GM12878 (cell line): ENCODE results near the gene GALNT17. TPM values are rescaled to one million over a fixed set of nuclear protein-coding genes. Genes with fewer than 3 reads are reported as not detected.

Experiments
- ATAC-seq: fragments of 200-7000 bp; cut with Tn5 transposase; 3 replicates; pipeline ENCODE4 v1.9.1; 2020; ENCODE audit warnings: mild to moderate bottlenecking, moderate library complexity
- BruUV-seq: library from RNA; stranded (reverse); fragments of 400-500 nt; replicated peaks from 2 replicates; lab custom pipeline; 2021; lab: Mats Ljungman, UMichigan
- CTCF ChIA-PET: fragments of 300-600 bp; sonication (Branson Sonifier 250); formaldehyde crosslinking; extraction: SDS; loops from one replicate; lab custom pipeline; 2021; ENCODE audit warnings: inconsistent platforms; lab: Yijun Ruan, JAX
- POLR2A ChIA-PET: fragments of 350-600 bp; formaldehyde crosslinking; extraction: SDS; loops from one replicate; lab custom pipeline; 2021; ENCODE audit warnings: inconsistent platforms; lab: Charles Lee
- RAD21 ChIA-PET: fragments of 300-600 bp; sonication (Branson Sonifier 250); formaldehyde crosslinking; loops from one replicate; lab custom pipeline; 2023; ENCODE audit warnings: antibody characterized with exemption; ENCODE audit not compliant: unreplicated experiment; lab: Charles Lee
- SMC1A ChIA-PET: fragments of 300-600 bp; sonication (Branson Sonifier 250); formaldehyde crosslinking; loops from one replicate; lab custom pipeline; 2023; ENCODE audit not compliant: unreplicated experiment, uncharacterized antibody; lab: Charles Lee
- DNase-seq: peaks from one replicate; pipeline ENCODE4 v3.0.0-alpha.2; 2011; ENCODE audit warnings: low read depth, low spot score
- FAIRE-seq: peaks from 3 replicates; lab custom pipeline; 2011; peaks lifted over from hg19 to GRCh38; lab: Jason Lieb, UNC
- H2AFZ ChIP-seq: 2 replicates; pipeline ENCODE4 v1.6.0; 2011; ENCODE audit warnings: low read depth, low read length, control low read depth; ENCODE audit not compliant: control insufficient read depth
- H3K27ac ChIP-seq: 2 replicates; pipeline ENCODE4 v1.5.1; 2011; ENCODE audit warnings: control low read depth; ENCODE audit not compliant: control insufficient read depth, insufficient read depth
- H3K27me3 ChIP-seq, 2 experiments: replicated peaks in 1 of 2; 2 replicates each; pipeline versions ENCODE4 v1.6.0 to v1.6.1; 2011; ENCODE audit warnings: low read length in 1 of 2; ENCODE audit not compliant: control insufficient read depth in 2 of 2, insufficient read depth in 2 of 2
- H3K36me3 ChIP-seq, 2 experiments: 2 replicates each; pipeline ENCODE4 v1.5.1; 2011; ENCODE audit warnings: low read length in 1 of 2; ENCODE audit not compliant: control insufficient read depth in 2 of 2, insufficient read depth in 2 of 2
- H3K4me1 ChIP-seq: 2 replicates; pipeline ENCODE4 v1.6.1; 2011; ENCODE audit warnings: mild to moderate bottlenecking, low read length, moderate library complexity, mixed read lengths; ENCODE audit not compliant: control insufficient read depth, insufficient read depth
- H3K4me2 ChIP-seq: 2 replicates; pipeline ENCODE4 v1.6.0; 2011; ENCODE audit warnings: control low read depth; ENCODE audit not compliant: control insufficient read depth, insufficient read depth
- H3K4me3 ChIP-seq: fragments of 200-600 bp; sonication (generic); 2 replicates; pipeline ENCODE4 v1.5.1; 2016
- H3K79me2 ChIP-seq: 2 replicates; pipeline ENCODE4 v1.6.0; 2011; ENCODE audit warnings: low read length; ENCODE audit not compliant: control insufficient read depth, insufficient read depth
- H3K9ac ChIP-seq: 2 replicates; pipeline ENCODE4 v1.8.0; 2011; ENCODE audit warnings: low read length, control low read depth, mixed read lengths; ENCODE audit not compliant: control insufficient read depth, insufficient read depth
- H3K9me3 ChIP-seq: replicated peaks from 3 replicates; pipeline ENCODE4 v1.5.1; 2011; ENCODE audit warnings: mild to moderate bottlenecking, low read length; ENCODE audit not compliant: control insufficient read depth, insufficient read depth
- H4K20me1 ChIP-seq: 2 replicates; pipeline ENCODE4 v1.6.0; 2011; ENCODE audit not compliant: control insufficient read depth, insufficient read depth
- ETV6 ChIP-seq, 2 experiments: fragments of 450-650 bp in 1 of 2; IDR thresholded peaks in 1 of 2; conservative IDR thresholded peaks in 1 of 2; 2 replicates each; pipeline ENCODE4 v1.6.1; 2014; ENCODE audit warnings: antibody characterized with exemption in 1 of 2, borderline replicate concordance in 1 of 2, low read depth in 1 of 2, mild to moderate bottlenecking in 1 of 2, moderate library complexity in 1 of 2
- GABPA ChIP-seq: IDR thresholded peaks from 2 replicates; pipeline ENCODE4 v1.6.1; 2014; ENCODE audit warnings: antibody characterized with exemption, low read depth, mild to moderate bottlenecking, inconsistent platforms
- IKZF2 ChIP-seq, 2 experiments: fragments of 450-650 bp; IDR thresholded peaks; 2 replicates each; pipeline ENCODE4 v1.6.1; 2017; ENCODE audit warnings: mild to moderate bottlenecking in 2 of 2, moderate library complexity in 2 of 2
- KAT2A ChIP-seq: conservative IDR thresholded peaks from 2 replicates; pipeline ENCODE4 v1.6.1; 2011; ENCODE audit warnings: low read depth, low read length; ENCODE audit not compliant: control insufficient read depth
- MYC ChIP-seq: IDR thresholded peaks from 2 replicates; pipeline ENCODE4 v1.6.1; 2011; ENCODE audit warnings: mild to moderate bottlenecking, low read length, moderate library complexity, inconsistent platforms; ENCODE audit not compliant: insufficient read depth, insufficient replicate concordance, insufficient read length, severe bottlenecking
- NBN ChIP-seq: fragments of 450-650 bp; IDR thresholded peaks from 2 replicates; pipeline ENCODE4 v1.6.1; 2016
- NR2F1 ChIP-seq: fragments of 450-650 bp; conservative IDR thresholded peaks from 2 replicates; pipeline ENCODE4 v1.6.1; 2017; ENCODE audit warnings: mild to moderate bottlenecking
- PAX5 ChIP-seq: IDR thresholded peaks from 2 replicates; pipeline ENCODE4 v1.6.1; 2011; ENCODE audit warnings: low read depth, low read length, borderline replicate concordance
- PML ChIP-seq: IDR thresholded peaks from 2 replicates; pipeline ENCODE4 v1.6.1; 2012; ENCODE audit warnings: low read length, inconsistent platforms
- SUPT20H ChIP-seq: IDR thresholded peaks from 2 replicates; pipeline ENCODE4 v1.6.1; 2011; ENCODE audit warnings: low read depth, mild to moderate bottlenecking, low read length, moderate library complexity, borderline replicate concordance; ENCODE audit not compliant: control insufficient read depth
- WGBS: methylation state at CpG from one replicate; pipeline ENCODE4 v1.1.6; 2016; ENCODE audit warnings: low lambda C conversion rate; ENCODE audit not compliant: insufficient replicate concordance, insufficient coverage; ENCODE audit errors: missing lambda C conversion rate; 5-methylcytosine and 5-hydroxymethylcytosine counted together
- in situ Hi-C: fragments of 300-500 bp; cut with MboI; formaldehyde crosslinking; loops from 9 replicates; pipeline ENCODE4 v1.14.3; 2018; ENCODE audit warnings: mixed read lengths
- intact Hi-C: fragments of 100-400 bp; cut with micrococcal nuclease; formaldehyde crosslinking; loops from one replicate; pipeline ENCODE4 v1.14.2; 2022; ENCODE audit not compliant: unreplicated experiment
- polyA plus RNA-seq, 11 experiments: library from polyadenylated mRNA; depleted of rRNA in 4 of 11; unstranded in 6 of 11; stranded (reverse) in 5 of 11; fragments of >200 nt; fragmentation: Nextera tagmentation in 4 of 11; fragmentation: Illumina TruSeq in 1 of 11; extraction: Ambion mirVana in 4 of 11; extraction: Trizol in 1 of 11; gene quantifications; 1 replicate in 1 of 11; 2 replicates in 10 of 11; pipeline versions ENCODE4 v1.2.1 to v1.2.3, GENCODE V29; 2011 to 2016; ENCODE audit warnings: inconsistent platforms in 2 of 11, missing spikeins in 2 of 11, low read depth in 1 of 11
- total RNA-seq, 4 experiments: library from RNA; depleted of rRNA in 3 of 4; stranded (reverse); fragments of >200 nt in 3 of 4; fragmentation: Illumina TruSeq in 1 of 4; extraction: Trizol in 1 of 4; gene quantifications; 2 replicates each; pipeline versions ENCODE4 v1.2.1 to v1.2.3, GENCODE V29; 2013 to 2021
- TF ChIP-seq, protein P1 (sequence below): IDR thresholded peaks from 2 replicates; pipeline ENCODE4 v1.6.1; 2011; ENCODE audit warnings: low read depth, low read length, improper control_type of control experiment, borderline replicate concordance

GALNT17 gene
- total and polyA plus RNA-seq, 10 of the 15 experiments (the other 5 are each of a cell fraction or from before 2014, with no cell fraction given), result 0.12 to 0.15 TPM; not detected in 8

DNA sequence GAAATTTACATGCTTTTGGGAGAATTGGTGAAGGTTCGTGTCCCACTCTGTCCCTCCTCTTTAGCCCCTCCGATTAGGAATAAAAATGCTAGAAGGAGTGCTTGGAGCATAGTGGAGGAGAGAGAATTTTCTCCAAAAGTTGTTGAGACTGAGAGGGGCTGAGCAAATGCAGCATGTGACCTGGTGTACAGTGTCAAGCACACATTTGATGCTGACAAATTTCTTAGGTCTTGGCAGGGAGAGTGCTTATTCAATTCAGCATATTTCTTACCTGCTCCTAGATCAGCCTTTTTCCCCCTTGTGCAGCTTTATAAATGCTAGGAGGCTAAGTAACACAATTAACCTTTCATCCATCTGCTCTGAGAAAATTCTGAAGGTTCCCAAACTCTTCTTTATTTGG, 189.0 kb downstream of the GALNT17 start:
- H3K27me3 ChIP-seq, result no peaks in the 10 kb centered on the region
- POLR2A ChIA-PET, result no interaction called here
- WGBS, result 0% methylated on average over 2 of the region's 2 CpGs
- SMC1A ChIA-PET, result no interaction called here
- H3K4me1 ChIP-seq, result no peaks in the 10 kb centered on the region
- CTCF ChIA-PET, result no interaction called here
- no TSS peak for BruUV-seq
- intact Hi-C loops (no loop called here), in situ Hi-C loops (no loop called here)
- no peaks in the 10 kb centered on the region for H3K36me3 ChIP-seq
- no peak overlapping the region for H3K4me3 ChIP-seq
- no peaks in the 10 kb centered on the region for H3K79me2 ChIP-seq
- H3K4me2 ChIP-seq, result no peak overlapping the region
- no peak overlapping the region for H2AFZ ChIP-seq
- H3K27ac ChIP-seq, result no peak overlapping the region
- no peak for FAIRE-seq
- no peaks in the 10 kb centered on the region for H3K9me3 ChIP-seq
- H4K20me1 ChIP-seq, result no peaks in the 10 kb centered on the region
- no peak for DNase-seq
- TF ChIP-seq KAT2A, result no peak
- no peak for TF ChIP-seq PAX5
- no peak for TF ChIP-seq NR2F1
- TF ChIP-seq, protein P1, sequence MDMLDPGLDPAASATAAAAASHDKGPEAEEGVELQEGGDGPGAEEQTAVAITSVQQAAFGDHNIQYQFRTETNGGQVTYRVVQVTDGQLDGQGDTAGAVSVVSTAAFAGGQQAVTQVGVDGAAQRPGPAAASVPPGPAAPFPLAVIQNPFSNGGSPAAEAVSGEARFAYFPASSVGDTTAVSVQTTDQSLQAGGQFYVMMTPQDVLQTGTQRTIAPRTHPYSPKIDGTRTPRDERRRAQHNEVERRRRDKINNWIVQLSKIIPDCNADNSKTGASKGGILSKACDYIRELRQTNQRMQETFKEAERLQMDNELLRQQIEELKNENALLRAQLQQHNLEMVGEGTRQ, result no peak
- no peak for TF ChIP-seq PML
- TF ChIP-seq NBN, result no peak
- TF ChIP-seq SUPT20H, result no peak
- TF ChIP-seq MYC, result no peak
- no peak for TF ChIP-seq ETV6 (conservative IDR thresholded peaks at IDR 0.05 in 1 of 2, IDR thresholded peaks at IDR 0.05 in 1 of 2; ENCODE audit: borderline replicate concordance in 1 of 2, low read depth in 1 of 2)
- no peak for TF ChIP-seq GABPA
- TF ChIP-seq IKZF2 (IDR thresholded peaks at IDR 0.05), result no peak
- H3K9ac ChIP-seq, result no peak overlapping the region
- RAD21 ChIA-PET, result no interaction called here
- ATAC-seq, result no peak
